Fibroblast of the conjunctiva (primary cell): ENCODE results near the gene PITPNC1.
"Not testable (repeated sequence)": the region's sequence is repeated elsewhere in the genome, so short reads cannot be mapped to it uniquely, and the experiment has no call there.

Experiments used
- DNase-seq: peaks from one replicate; pipeline ENCODE4 v3.0.0-alpha.2; 2010; ENCODE audit warnings: low read depth

PITPNC1 gene

GRCh38 chr17:67515490-67516083, 138.5 kb downstream of the PITPNC1 start:
- no peak for DNase-seq

- not testable (repeated sequence) for DNase-seq
Observed at GRCh38 chr17:67516571-67516970, 139.5 kb downstream of the PITPNC1 start.

GRCh38 chr17:67517325-67517724, 140.2 kb downstream of the PITPNC1 start:
- no peak for DNase-seq

GRCh38 chr17:67518876-67519275, 141.8 kb downstream of the PITPNC1 start:
- peak; percentile 57 for DNase-seq

GRCh38 chr17:67519801-67520251, 142.7 kb downstream of the PITPNC1 start:
- DNase-seq = no peak

GRCh38 chr17:67520252-67520906, 143.3 kb downstream of the PITPNC1 start:
- no peak for DNase-seq

GRCh38 chr17:67520916-67521774, 144.1 kb downstream of the PITPNC1 start:
- DNase-seq = peak; percentile 24

GRCh38 chr17:67521775-67522069, 144.6 kb downstream of the PITPNC1 start:
- no peak for DNase-seq

- no peak for DNase-seq
Observed at GRCh38 chr17:67523101-67523500, 146.0 kb downstream of the PITPNC1 start.

GRCh38 chr17:67525239-67526135, 148.4 kb downstream of the PITPNC1 start:
- DNase-seq = no peak

GRCh38 chr17:67526700-67527099, 149.6 kb downstream of the PITPNC1 start:
- DNase-seq = no peak

- peak; percentile 39 for DNase-seq
Observed at GRCh38 chr17:67528751-67529436, 151.8 kb downstream of the PITPNC1 start.

- no peak for DNase-seq
Observed at GRCh38 chr17:67531291-67531690, 154.2 kb downstream of the PITPNC1 start.

GRCh38 chr17:67532326-67532871, 155.3 kb downstream of the PITPNC1 start:
- no peak for DNase-seq

- no peak for DNase-seq
Observed at GRCh38 chr17:67534941-67535340, 157.9 kb downstream of the PITPNC1 start.

- DNase-seq = no peak
Observed at GRCh38 chr17:67542219-67543114, 165.4 kb downstream of the PITPNC1 start.

- DNase-seq = no peak
Observed at GRCh38 chr17:67544364-67544955, 167.4 kb downstream of the PITPNC1 start.

- no peak for DNase-seq
Observed at GRCh38 chr17:67546578-67547527, 169.8 kb downstream of the PITPNC1 start.

GRCh38 chr17:67548693-67549092, 171.6 kb downstream of the PITPNC1 start:
- DNase-seq = no peak
